ENCODE data around the gene CTNNA1.
"Not testable (repeated sequence)": the region's sequence is repeated elsewhere in the genome, so short reads cannot be mapped to it uniquely, and the experiment has no call there.

CTNNA1 gene

DNA sequence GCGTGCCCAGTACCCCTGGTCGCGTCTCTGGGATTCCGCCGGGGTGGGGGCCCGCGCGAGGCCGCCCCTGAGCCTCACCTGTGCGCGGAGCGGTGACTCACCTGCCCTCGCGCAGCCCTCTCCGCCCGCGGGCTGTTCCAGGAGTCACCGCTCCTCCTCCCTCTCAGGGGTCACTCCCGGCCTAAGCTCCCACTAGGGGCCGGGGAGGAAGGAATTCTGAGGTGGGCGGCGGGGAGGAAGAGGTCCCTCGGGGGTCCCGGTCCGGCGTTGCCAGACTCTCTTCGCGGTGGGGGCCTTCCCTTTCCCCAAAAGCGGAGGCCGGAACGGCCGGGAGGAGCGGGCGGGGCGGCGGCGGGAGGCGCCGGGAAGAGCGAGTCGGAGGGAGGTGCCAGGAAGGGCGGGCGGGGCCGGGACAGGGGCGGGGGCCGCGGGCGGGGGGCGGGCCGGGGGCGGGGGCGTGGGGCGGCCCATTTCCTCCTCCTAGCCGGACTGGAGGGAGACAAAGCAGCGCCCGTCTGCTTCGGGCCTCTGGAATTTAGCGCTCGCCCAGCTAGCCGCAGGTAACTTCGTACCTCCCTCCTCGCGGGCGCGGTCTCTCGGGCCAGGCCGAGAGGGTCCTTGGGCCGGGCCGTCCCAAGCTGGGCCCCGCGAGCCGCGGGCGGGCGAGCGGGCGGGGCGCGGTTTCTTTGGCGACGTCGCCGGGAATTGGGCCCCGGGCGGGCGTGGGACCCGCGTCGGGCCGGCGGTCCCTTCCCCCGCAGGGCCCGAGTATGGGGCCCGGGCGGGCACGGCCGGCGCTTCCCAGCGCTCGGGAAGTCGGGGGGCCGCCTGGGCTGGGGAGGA is at the start of gene CTNNA1:
TSS of gene CTNNA1 (plus strand) at position 475 of the 843 bp plus-strand sequence. CDS start 28,500 bp downstream, outside the sequence.
- DNase-seq = no peak

DNA sequence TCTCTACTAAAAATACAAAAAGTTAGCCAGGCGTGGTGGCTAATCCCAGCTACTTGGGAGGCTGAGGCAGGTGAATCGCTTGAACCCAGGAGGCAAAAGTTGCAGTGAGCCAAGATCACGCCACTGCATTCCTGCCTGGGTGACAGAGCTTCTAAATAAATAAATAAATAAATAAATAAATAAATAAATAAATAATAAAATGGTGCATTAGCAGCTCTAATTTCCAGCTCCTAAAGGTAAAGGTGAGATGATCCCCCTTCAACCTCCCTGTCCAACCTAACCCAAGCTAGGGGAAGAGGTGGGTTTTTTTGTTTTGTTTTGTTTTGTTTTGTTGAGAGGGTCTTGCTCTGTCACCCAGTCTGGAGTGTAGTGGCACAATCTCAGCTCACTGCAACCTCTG is 49.4 kb upstream of the CTNNA1 start:
- DNase-seq = not testable (repeated sequence)

- no peak for DNase-seq
Observed at GRCh38 chr5:138705007-138705406, 48.2 kb upstream of the CTNNA1 start.

DNA sequence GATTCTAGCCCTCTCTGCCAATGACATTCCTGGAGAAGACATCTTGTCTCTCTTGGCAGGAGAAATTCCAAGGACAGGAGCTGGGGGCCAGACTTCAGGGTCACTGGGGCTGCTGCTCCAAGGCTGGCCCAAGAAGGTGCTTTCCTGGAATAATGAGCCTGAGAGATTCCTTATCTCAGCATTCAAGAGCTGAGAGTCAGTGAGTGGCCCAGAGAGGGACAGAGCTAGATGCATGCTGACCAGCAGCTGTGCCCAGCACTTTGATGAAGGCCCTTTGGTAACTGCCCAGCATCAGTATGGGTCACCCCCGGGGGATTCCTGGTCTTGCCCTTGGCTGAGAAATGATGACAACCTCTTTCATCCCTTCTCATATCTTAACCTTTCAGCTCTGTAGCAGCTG is 47.7 kb upstream of the CTNNA1 start:
- no peak for DNase-seq

DNA sequence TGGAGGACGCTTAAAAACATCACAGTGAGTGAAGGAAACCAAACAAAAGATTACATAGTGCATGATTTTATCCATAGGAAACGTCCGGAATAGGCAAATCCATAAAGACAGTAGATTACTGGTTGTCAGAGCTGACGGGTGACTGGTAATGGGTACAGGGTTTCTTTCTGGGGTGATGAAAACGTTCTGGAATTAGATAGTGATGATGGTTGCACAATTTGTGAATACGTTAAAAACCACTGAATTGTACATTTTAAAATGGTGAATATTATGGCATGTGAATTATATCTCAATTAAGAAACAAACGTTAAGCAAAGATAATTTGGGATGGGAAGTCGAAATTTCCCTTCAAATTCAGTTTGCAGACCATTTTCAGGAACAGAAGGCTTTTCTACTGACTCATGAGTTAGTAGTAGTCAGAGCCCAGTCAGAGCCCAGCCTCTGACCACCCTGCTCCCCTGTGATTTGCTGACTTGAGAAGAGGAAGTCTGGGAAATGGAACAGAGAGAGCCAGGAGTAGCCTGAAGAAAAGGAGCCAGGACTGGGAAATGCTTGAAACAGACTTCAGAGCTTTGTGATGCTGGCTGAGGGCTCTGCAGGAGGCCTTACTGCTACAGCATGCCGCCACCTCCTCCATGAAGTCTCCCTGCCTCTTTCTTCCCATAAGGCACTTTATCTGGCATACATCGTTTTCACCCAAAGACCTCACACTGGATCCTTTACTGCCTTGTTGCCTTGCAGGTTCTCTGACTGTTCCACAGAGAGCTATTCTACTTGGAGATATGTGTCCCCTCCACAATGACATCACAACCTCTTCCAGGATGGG is 46.4 kb upstream of the CTNNA1 start:
- DNase-seq = no peak

- DNase-seq = no peak
Observed at GRCh38 chr5:138708791-138709190, 44.4 kb upstream of the CTNNA1 start.

DNA sequence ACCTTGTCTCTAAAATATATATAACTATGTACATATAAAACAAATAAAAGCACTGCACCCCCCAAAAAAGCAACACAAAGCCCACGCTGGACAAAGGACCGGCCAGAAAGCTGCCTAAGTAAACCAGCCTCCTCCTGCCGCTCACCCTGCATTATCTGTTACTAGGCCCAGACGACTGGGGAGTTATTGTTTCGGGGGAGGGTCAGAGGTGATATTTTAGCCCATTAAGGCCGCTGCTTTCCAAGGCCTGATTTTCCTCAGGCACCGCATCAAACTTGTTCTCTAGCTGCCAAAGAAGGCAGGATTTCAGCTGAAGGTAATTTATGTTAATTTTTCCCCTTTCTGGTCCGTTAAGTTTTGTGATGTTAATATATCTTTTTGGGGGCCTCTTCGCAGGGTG is 44.0 kb upstream of the CTNNA1 start:
- DNase-seq = no peak

- no peak for DNase-seq
Observed at GRCh38 chr5:138711087-138711486, 42.1 kb upstream of the CTNNA1 start.

DNA sequence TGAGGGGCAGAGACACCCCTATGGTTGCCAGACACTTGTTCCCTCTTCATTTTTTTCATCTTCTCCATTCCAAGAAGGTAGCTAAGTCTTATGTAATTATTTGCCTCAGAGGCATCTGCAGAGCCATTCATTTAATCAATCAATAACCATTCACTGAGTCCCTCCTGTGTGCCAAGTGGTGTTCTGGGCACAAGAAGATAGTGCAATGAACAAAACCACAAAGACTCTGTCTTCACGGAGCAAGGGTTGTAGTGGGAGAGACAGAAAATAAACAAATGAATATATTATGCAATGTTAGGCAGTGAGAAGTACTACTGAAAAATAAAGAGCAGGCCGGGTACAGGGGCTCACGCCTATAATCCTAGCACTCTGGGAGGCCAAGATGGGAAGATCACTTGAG is 41.4 kb upstream of the CTNNA1 start:
- DNase-seq = no peak

- DNase-seq = no peak
Observed at GRCh38 chr5:138712324-138712723, 40.9 kb upstream of the CTNNA1 start.

DNA sequence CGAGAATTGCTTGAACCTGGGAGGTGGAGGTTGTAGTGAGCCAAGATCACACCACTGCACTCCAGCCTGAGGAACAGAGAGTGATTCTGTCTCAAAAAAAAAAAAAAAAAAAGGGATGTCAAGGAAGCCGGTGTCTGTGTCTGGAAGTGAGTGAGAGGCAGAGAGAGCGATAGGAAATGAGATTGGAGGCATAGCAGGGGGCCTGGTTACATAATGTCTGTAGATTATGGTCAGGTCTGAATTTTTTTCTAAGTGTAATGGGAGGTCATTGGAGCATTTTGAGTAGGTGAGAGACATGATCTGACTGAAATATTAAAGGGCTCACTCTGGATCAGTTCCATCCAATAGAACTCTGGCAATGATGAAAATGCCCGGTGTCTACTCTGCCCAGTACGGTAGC is 40.4 kb upstream of the CTNNA1 start:
- no peak for DNase-seq

- no peak for DNase-seq
Observed at GRCh38 chr5:138713247-138713646, 40.0 kb upstream of the CTNNA1 start.

- DNase-seq = no peak
Observed at GRCh38 chr5:138714694-138715093, 38.5 kb upstream of the CTNNA1 start.

DNA sequence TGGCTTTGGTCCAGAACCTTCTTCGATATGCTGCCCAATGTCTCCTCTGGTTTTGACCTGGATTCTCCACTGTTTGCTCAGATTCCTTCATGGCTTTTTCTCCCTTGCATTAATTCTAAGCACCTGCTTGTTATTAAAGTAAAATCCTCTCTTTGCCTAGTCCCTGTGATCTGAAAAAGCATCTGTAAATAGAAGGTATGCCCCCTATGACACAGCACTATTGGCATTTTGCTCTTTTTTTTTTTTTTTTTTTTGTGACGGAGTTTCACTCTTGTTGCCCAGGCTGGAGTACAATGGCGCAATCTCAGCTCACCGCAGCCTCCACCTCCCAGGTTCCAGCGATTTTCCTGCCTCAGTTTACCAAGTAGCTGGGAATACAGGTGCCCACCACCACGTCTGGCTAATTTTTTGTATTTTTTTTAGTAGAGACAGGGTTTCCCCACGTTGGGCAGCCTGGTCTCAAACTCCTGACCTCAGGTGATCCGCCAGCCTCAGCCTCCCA is 37.2 kb upstream of the CTNNA1 start:
- DNase-seq = not testable (repeated sequence)

DNA sequence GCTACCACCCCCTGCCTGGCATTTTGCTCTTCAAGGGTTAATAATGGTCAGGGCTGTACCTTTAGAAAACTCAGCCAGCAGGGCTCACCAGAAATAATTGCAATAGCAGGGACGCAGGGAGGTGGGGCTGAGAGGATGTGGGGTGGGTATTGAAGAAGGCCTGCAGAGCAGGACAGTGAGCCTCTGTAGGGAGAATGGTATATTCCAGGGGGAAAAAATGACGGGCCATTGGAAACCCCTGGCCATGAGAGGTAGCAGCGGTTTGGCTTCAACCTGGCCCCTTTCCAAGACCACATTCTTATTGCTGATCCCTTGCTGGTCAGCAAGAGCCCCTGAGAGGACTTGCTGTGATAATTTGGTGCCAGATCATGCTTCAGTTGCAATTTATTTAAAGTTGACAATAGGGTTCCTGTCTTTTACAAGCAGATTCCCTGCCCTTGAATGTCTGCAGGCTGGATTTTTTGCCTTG is 36.7 kb upstream of the CTNNA1 start:
- DNase-seq = no peak

- no peak for DNase-seq
Observed at GRCh38 chr5:138717399-138717798, 35.8 kb upstream of the CTNNA1 start.

- DNase-seq = no peak
Observed at GRCh38 chr5:138719811-138720210, 33.4 kb upstream of the CTNNA1 start.

GRCh38 chr5:138720840-138721239 is 32.4 kb upstream of the CTNNA1 start:
- no peak for DNase-seq

- DNase-seq = no peak
Observed at GRCh38 chr5:138721979-138722378, 31.2 kb upstream of the CTNNA1 start.

- no peak for DNase-seq
Observed at GRCh38 chr5:138722544-138723177, 30.6 kb upstream of the CTNNA1 start.

DNA sequence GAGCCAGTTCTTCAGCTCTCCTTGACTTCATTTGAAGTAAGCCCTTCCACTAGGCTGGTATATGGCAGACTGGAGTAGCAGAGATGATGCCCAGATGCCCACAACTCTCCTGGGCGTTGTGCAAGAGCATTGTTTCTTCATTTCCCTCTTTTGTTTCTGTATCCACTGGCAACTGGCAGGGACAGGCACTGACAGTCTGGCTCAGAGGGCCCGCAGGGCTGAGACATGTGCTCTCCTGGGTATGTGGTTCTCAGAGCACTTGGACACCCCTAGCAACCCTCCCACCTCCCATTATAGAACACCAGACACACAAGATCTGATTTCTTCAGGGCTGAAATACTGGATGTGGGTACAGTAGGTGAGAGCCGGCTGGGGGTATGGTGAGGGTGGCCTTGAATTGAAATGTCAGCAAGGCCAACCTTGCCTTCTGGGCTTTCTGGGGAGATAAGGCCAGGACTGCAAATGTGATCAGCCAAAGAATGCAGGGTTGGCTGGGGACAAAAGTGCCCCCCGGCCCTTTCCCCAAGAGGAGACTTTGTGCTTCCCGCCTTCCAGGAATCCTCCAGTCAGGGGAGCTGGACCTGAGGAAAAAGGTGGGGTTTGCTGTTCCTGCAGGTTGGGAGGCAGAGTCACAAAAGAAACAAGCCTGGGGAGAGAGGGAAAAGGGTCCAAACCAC is 28.6 kb upstream of the CTNNA1 start:
- DNase-seq = peak; percentile 43

DNA sequence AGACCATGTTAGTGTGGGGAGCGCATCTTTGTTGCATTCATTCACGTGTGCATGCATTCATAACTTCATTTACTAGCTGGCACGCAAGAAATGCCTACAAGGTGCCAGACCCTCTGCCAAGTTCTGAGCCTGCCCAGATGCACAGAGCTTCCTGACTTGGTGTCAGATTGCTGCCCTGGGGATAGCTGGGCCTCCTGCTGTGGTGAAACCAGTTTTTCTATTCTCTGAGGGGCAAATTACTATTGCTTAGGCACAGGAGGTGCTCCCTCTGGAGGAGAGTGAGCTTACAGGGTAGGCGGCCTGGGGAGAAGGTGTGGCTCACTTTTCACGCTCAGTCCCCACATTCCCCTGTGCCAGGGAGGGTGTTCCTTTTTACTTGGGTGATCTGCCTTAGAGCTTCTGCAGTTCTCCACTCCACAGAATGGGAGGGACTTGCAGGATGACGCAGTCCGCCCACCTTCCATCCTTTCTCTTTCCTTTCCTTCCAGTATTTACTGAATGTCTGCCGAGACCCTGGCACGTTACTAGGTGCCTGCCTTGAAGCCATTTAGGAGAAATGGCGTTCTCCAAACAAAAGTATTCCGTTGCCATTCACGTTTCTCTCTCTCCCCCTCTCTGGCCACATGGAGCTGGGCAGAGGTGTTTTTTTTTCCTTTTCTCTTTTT is 27.9 kb upstream of the CTNNA1 start:
- DNase-seq = peak; percentile 89
